BE2C (cell line): ENCODE data around the gene BAZ2B.

ENCODE experiments used
- DNase-seq: peaks from one replicate; pipeline ENCODE4 v3.0.0-alpha.2; 2020
- H3K27me3 ChIP-seq: fragments of 250-450 bp; sonication (Bioruptor Pico); 2 replicates; pipeline ENCODE4 v1.5.1; 2020; ENCODE audit warnings: mild to moderate bottlenecking
- H3K36me3 ChIP-seq: fragments of 250-450 bp; sonication (Bioruptor Pico); 2 replicates; pipeline ENCODE4 v1.5.1; 2020; ENCODE audit warnings: mild to moderate bottlenecking
- H3K4me1 ChIP-seq: fragments of 250-450 bp; sonication (Bioruptor Pico); 2 replicates; pipeline ENCODE4 v1.5.1; 2020
- H3K4me3 ChIP-seq: 2 replicates; pipeline ENCODE4 v1.5.1; 2011; ENCODE audit warnings: low read depth, low read length
- H3K9me3 ChIP-seq: fragments of 250-450 bp; sonication (Bioruptor Pico); 2 replicates; pipeline ENCODE4 v1.5.1; 2020
- TF ChIP-seq, protein P1 (sequence below): IDR thresholded peaks from 2 replicates; pipeline ENCODE4 v1.5.1; 2012; ENCODE audit warnings: mild to moderate bottlenecking, low read depth, low read length

BAZ2B gene

DNA sequence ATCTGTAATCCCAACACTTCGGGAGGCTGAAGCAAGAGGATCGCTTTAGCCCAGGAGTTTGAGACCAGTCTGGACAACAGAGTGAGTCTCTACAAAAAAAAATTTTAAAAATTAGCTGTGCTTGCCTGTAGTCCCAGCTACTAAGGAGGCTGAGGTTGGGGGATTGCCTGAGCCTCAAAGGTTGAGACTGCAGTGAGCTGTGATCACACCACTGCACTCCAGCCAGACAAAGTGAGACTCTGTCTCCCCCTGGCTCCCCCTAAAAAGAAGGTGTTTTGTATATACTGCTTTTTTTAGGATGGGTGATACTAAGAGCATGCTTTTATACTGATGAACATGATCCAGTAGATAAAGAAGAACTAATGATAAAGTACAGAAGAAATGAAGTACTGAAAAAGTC is 145.0 kb downstream of the BAZ2B start:
- H3K27me3 ChIP-seq, result no peaks in the 10 kb centered on the region
- no peaks in the 10 kb centered on the region for H3K4me1 ChIP-seq
- no peak overlapping the region for H3K4me3 ChIP-seq
- TF ChIP-seq, protein P1, sequence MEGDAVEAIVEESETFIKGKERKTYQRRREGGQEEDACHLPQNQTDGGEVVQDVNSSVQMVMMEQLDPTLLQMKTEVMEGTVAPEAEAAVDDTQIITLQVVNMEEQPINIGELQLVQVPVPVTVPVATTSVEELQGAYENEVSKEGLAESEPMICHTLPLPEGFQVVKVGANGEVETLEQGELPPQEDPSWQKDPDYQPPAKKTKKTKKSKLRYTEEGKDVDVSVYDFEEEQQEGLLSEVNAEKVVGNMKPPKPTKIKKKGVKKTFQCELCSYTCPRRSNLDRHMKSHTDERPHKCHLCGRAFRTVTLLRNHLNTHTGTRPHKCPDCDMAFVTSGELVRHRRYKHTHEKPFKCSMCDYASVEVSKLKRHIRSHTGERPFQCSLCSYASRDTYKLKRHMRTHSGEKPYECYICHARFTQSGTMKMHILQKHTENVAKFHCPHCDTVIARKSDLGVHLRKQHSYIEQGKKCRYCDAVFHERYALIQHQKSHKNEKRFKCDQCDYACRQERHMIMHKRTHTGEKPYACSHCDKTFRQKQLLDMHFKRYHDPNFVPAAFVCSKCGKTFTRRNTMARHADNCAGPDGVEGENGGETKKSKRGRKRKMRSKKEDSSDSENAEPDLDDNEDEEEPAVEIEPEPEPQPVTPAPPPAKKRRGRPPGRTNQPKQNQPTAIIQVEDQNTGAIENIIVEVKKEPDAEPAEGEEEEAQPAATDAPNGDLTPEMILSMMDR, result no peak
- H3K36me3 ChIP-seq, result no peaks in the 10 kb centered on the region
- H3K9me3 ChIP-seq, result no peaks in the 10 kb centered on the region
- no peak for DNase-seq

DNA sequence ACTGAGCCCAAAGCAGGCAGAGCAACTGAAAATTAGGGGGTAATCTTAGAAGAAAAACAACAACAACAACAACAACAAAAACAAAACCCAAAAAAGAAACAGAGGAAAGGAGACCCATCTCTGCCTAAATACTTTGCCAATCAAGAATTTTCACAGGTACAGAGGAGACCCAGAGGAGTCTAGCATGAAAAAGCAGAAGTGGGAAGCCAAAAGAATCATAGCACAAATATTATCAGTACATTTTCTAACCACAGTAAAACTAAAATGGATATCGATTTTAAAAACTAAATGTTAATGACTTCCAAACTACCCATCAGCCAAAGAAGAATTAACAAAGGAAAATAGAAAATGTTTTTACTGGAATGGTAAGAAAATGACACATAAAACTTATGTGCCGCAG is 148.1 kb downstream of the BAZ2B start:
- Histone ChIP-seq H3K36me3 (no peaks in the 10 kb centered on the region), H3K9me3 (no peaks in the 10 kb centered on the region), H3K4me3 (no peak overlapping the region), H3K4me1 (no peaks in the 10 kb centered on the region), H3K27me3 (no peaks in the 10 kb centered on the region)
- DNase-seq, result no peak
- TF ChIP-seq, protein P1, result no peak

DNA sequence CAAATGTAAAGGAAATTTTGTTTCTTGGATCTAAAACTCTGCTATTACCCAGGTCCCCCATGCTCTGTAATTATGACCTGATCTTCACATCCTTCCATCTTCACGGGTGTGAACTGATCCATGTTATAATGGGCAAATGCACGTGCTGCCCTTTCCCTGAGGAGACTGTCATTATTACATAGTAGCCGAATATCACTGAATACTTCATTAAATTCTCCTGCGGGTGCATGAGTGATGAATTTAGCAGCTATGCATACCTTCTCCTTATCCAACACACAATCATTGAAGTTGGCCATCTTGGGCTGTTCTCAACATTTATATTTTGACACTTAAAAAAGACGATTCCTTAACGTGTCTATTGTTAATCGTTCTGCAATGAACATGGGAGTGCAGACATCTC is 153.4 kb downstream of the BAZ2B start:
- Histone ChIP-seq H3K4me3 (no peak overlapping the region), H3K36me3 (no peaks in the 10 kb centered on the region), H3K9me3 (no peaks in the 10 kb centered on the region), H3K4me1 (no peaks in the 10 kb centered on the region), H3K27me3 (no peaks in the 10 kb centered on the region)
- TF ChIP-seq, protein P1, result no peak
- no peak for DNase-seq

DNA sequence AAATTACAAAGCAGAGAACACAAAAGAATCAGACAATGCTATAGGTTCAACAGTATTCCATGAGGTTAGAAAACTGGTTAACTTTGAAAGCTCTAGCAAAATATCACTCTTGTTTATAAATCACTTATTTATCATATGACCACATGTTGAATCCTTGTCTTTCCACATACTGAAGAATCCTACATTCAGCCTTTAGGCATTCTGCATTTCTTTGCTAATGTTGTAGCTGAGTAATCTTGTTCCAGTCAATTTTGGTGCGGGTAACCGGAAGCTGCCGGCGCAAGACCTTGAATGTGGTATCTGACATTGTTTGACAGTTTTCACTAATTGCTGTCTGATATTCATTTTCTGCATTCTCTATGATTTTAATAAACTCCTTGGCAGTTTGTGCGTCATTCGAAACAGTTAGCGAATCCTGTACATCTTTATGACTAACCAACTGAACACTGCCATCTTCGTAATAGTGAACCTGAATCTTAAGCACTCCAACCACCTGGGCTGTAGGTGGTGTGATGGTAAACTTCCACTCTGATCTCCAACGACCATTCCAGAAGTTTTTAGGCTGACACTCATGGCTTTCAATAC is 154.1 kb downstream of the BAZ2B start:
- Histone ChIP-seq H3K4me3 (no peak overlapping the region), H3K36me3 (no peaks in the 10 kb centered on the region), H3K4me1 (no peaks in the 10 kb centered on the region), H3K9me3 (no peaks in the 10 kb centered on the region), H3K27me3 (no peaks in the 10 kb centered on the region)
- DNase-seq, result no peak
- TF ChIP-seq, protein P1, result no peak

DNA sequence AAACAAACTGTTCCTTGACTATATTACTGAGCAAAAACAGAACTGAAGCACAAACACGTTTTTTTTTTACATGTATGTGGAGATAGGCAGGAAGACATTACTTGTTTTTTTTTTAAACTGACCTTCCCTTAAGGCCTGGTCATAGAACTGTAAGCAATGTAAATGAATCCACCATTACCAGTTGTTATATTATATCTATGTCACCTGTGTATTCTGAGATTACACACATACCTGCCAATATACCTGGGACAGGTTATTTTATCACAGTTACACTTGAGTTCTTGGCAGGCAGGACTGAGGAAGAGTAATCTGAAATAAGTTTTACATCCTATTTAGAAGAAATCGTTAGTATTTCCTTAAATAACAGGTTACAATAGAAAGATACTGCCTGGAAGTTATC is 155.3 kb downstream of the BAZ2B start:
- H3K36me3 ChIP-seq, result no peaks in the 10 kb centered on the region
- H3K9me3 ChIP-seq, result no peaks in the 10 kb centered on the region
- H3K4me1 ChIP-seq, result no peaks in the 10 kb centered on the region
- TF ChIP-seq, protein P1, result no peak
- no peaks in the 10 kb centered on the region for H3K27me3 ChIP-seq
- no peak overlapping the region for H3K4me3 ChIP-seq
- no peak for DNase-seq

DNA sequence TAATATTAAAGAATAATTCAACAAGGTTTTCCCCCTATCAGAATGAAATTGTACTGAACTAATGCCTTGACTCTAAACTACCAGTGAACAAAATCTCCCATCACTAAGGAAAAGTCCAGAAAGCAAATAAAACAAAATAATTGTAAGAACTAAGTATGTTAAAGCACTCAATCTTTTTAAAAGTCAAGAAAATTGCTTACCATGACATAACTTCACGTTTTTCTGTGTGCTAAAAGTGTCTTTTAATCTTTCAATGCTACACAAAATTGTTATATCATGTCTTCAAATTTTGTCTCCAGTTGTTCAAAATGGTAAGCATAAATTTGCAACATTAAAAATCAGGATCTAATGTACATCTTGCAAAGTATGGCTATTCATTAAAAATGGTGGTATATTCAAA is 156.1 kb downstream of the BAZ2B start:
- no peak for DNase-seq
- Histone ChIP-seq H3K4me1 (no peaks in the 10 kb centered on the region), H3K27me3 (no peaks in the 10 kb centered on the region), H3K9me3 (no peaks in the 10 kb centered on the region), H3K36me3 (no peaks in the 10 kb centered on the region), H3K4me3 (no peak overlapping the region)
- TF ChIP-seq, protein P1, result no peak
